HEK293T (cell line): ENCODE results near the gene AGAP5.

Experiments
- BHLHE40 ChIP-seq: fragments of 450-650 bp; IDR thresholded peaks from 2 replicates; pipeline ENCODE4 v1.6.1; 2016; ENCODE audit warnings: mild to moderate bottlenecking, moderate library complexity, borderline replicate concordance
- CTBP1 ChIP-seq: fragments of 450-650 bp; IDR thresholded peaks from 2 replicates; pipeline ENCODE4 v1.6.1; 2016; ENCODE audit warnings: borderline replicate concordance
- ELF4 ChIP-seq: fragments of 450-650 bp; IDR thresholded peaks from 2 replicates; pipeline ENCODE4 v1.6.1; 2017; ENCODE audit warnings: antibody characterized with exemption
- FOXA1 ChIP-seq: fragments of 450-650 bp; IDR thresholded peaks from 2 replicates; pipeline ENCODE4 v1.6.1; 2016; ENCODE audit warnings: mild to moderate bottlenecking
- FOXK2 ChIP-seq: fragments of 450-650 bp; IDR thresholded peaks from 2 replicates; pipeline ENCODE4 v1.6.1; 2016; ENCODE audit warnings: mild to moderate bottlenecking
- FOXM1 ChIP-seq: fragments of 450-650 bp; IDR thresholded peaks from 2 replicates; pipeline ENCODE4 v1.6.1; 2017; ENCODE audit warnings: mild to moderate bottlenecking, borderline replicate concordance
- HDGF ChIP-seq: fragments of 450-650 bp; IDR thresholded peaks from 2 replicates; pipeline ENCODE4 v1.6.1; 2017; ENCODE audit warnings: antibody characterized with exemption, borderline replicate concordance
- SP1 ChIP-seq: fragments of 450-650 bp; IDR thresholded peaks from 2 replicates; pipeline ENCODE4 v1.6.1; 2017
- SUZ12 ChIP-seq: fragments of 450-650 bp; IDR thresholded peaks from 2 replicates; pipeline ENCODE4 v1.6.1; 2016; ENCODE audit warnings: mild to moderate bottlenecking
- TARDBP ChIP-seq: fragments of 450-650 bp; IDR thresholded peaks from 2 replicates; pipeline ENCODE4 v1.6.1; 2016
- ZNF384 ChIP-seq: fragments of 450-650 bp; IDR thresholded peaks from 2 replicates; pipeline ENCODE4 v1.6.1; 2016

DNA sequence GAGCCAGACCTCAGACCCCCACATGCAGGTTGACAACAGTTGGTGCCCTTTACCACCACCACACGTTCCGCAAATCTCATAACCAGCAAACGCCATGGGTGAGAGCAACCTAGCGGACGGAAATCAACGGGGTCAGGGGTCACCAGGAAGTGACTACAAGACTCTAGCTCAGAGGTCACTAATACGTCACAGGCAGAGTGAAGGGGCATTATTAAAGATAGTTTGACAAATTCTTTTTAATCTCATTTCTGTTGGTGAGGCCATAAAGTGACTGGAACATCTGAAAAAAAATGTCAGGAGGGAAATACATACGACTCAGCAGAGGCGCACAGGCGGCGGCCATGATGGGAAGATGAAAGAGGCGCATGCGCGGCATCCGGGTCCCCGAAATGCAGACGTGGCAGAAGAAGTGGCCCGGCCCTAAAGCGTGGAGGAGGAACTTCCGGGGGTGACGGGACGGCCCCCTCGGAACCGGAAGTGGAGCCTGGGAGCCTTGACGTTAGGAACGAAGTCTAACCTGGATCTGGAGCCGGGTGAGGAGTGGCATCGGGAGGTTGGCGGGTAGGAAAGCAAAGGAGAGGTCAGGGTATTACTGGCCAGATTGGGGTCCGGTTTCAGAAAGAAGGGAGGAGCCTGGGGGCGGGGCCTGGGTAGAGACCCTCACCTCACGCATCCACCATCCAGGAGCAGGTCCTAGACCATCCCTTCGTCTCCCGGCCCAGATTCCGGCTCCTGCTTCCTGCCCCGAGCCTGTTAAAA is 46.2 kb upstream of the AGAP5 start, which contains the start of gene SEC24C:
- TF ChIP-seq FOXM1 (peak; percentile 70; the same call in 1 of the 2 replicates), FOXK2 (no peak), SP1 (no peak), SUZ12 (no peak), TARDBP (no peak), BHLHE40 (no peak), CTBP1 (no peak), HDGF (no peak), FOXA1 (no peak), ELF4 (peak; percentile 88), ZNF384 (no peak)
